Fibroblast of skin of left quadriceps (primary cell): Measurements from ENCODE around the gene DNAJB6.

Experiments used
- DNase-seq, 2 experiments: peaks; one replicate each; pipeline ENCODE4 v3.0.0-alpha.2; 2013; ENCODE audit warnings: low read depth in 2 of 2

DNAJB6 gene

GRCh38 chr7:157396316-157397035, 59.7 kb downstream of the DNAJB6 start:
- no peak for DNase-seq

GRCh38 chr7:157397036-157397720, 60.4 kb downstream of the DNAJB6 start:
- no peak for DNase-seq

- DNase-seq = peak; percentile 62 to 63
Observed at GRCh38 chr7:157397731-157398691, 61.2 kb downstream of the DNAJB6 start.

GRCh38 chr7:157399086-157399687, 62.4 kb downstream of the DNAJB6 start:
- DNase-seq = no peak

- no peak for DNase-seq
Observed at GRCh38 chr7:157400171-157400860, 63.5 kb downstream of the DNAJB6 start.

- DNase-seq = no peak
Observed at GRCh38 chr7:157401567-157402387, 65.0 kb downstream of the DNAJB6 start.

- no peak for DNase-seq
Observed at GRCh38 chr7:157402388-157402703, 65.5 kb downstream of the DNAJB6 start.

- no peak for DNase-seq
Observed at GRCh38 chr7:157402911-157403534, 66.2 kb downstream of the DNAJB6 start.

- DNase-seq = no peak
Observed at GRCh38 chr7:157403646-157404401, 67.0 kb downstream of the DNAJB6 start.

- DNase-seq = peak in 1 of 2 experiments; percentile 37
Observed at GRCh38 chr7:157404845-157405481, 68.2 kb downstream of the DNAJB6 start.

GRCh38 chr7:157405501-157405900, 68.7 kb downstream of the DNAJB6 start:
- DNase-seq = no peak

GRCh38 chr7:157405914-157406810, 69.4 kb downstream of the DNAJB6 start:
- no peak for DNase-seq

- no peak for DNase-seq
Observed at GRCh38 chr7:157406971-157407370, 70.2 kb downstream of the DNAJB6 start.

- no peak for DNase-seq
Observed at GRCh38 chr7:157407512-157408257, 70.9 kb downstream of the DNAJB6 start.

GRCh38 chr7:157408258-157409101, 71.7 kb downstream of the DNAJB6 start:
- DNase-seq = no peak

- DNase-seq = no peak
Observed at GRCh38 chr7:157409149-157409752, 72.4 kb downstream of the DNAJB6 start.
